GM18499 (cell line): Measurements from ENCODE around the gene WNT6.

ENCODE experiments used
- ATAC-seq: cut with Tn5 transposase; IDR thresholded peaks from one replicate; pipeline ENCODE4 v1.9.1; 2021; ENCODE audit warnings: moderate number of reproducible peaks; ENCODE audit not compliant: insufficient read depth, unreplicated experiment

Gene WNT6

DNA sequence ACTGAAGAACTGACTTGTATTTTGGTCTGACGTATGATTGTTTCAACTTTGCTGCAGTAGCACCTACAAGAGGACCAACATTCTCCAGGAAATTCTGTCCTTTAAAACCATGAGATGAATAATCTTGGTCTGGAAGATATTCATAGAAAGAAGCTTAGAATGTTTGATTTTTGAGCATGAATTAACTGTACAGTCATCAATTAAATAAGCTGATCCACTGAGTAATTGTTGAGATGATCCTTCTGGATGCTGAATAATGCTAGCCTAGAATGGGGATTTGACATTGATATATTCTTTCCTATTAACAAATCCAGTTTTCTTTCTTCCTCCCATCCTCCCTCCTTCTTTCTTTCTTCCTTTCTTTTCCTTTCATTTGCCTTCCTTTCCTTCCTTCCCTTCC, 60.9 kb downstream of the WNT6 start:
- ATAC-seq, result no peak
